Right lobe of liver (tissue), 4 donors: ENCODE data around the gene MYO3B.

Source experiments
- POLR2A ChIP-seq: fragments of 450-650 bp; IDR thresholded peaks from one replicate; pipeline ENCODE4 v1.6.1; 2017; ENCODE audit warnings: antibody characterized with exemption, mild to moderate bottlenecking
- TF ChIP-seq, protein P1 (sequence below), 4 donors: fragments of 200-600 bp in 3 of 4; fragments of 450-650 bp in 1 of 4; IDR thresholded peaks; one replicate each; pipeline versions ENCODE4 v1.5.1 to v1.8.0; 2016 to 2022; ENCODE audit warnings: antibody characterized with exemption in 4 of 4, mild to moderate bottlenecking in 2 of 4
- donor health status: DM: no; HTN: no; CAD: no.
- donor health status: DM: no; HTN: no; CAD: no.
- donor health status: DM: no; HTN: yes; CAD: no.

DNA sequence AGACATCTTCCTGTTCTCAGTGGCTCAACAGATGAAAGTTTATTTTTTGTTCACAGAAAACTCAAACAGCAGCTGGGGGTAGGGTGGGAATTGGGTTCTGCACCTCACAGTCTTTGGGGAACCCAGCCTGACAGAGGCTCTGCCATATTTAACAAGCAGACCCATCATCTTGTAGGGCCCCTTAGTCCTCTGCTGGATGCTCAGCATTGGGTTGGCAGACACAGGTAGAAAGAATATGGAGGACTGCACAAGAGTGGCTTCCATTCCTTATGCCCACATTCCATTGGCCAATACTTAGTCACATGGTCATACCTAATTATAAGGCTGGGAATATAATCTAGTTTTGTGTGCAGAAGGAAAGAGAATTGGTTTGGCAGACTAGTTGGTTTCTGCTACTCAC lies 89.1 kb downstream of the MYO3B start:
- TF ChIP-seq, protein P1, sequence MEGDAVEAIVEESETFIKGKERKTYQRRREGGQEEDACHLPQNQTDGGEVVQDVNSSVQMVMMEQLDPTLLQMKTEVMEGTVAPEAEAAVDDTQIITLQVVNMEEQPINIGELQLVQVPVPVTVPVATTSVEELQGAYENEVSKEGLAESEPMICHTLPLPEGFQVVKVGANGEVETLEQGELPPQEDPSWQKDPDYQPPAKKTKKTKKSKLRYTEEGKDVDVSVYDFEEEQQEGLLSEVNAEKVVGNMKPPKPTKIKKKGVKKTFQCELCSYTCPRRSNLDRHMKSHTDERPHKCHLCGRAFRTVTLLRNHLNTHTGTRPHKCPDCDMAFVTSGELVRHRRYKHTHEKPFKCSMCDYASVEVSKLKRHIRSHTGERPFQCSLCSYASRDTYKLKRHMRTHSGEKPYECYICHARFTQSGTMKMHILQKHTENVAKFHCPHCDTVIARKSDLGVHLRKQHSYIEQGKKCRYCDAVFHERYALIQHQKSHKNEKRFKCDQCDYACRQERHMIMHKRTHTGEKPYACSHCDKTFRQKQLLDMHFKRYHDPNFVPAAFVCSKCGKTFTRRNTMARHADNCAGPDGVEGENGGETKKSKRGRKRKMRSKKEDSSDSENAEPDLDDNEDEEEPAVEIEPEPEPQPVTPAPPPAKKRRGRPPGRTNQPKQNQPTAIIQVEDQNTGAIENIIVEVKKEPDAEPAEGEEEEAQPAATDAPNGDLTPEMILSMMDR (IDR thresholded peaks at IDR 0.05) = no peak
- no peak for TF ChIP-seq POLR2A
